ENCODE results near the gene SHROOM4. TPM values are rescaled to one million over a fixed set of nuclear protein-coding genes. Genes with fewer than 3 reads are reported as not detected.

The SHROOM4 gene
- total RNA-seq, 2 donors from 2014 or later: 1.6 to 2.6 TPM

GRCh38 chrX:50579955-50580354 is 234.0 kb downstream of the SHROOM4 start:
- Histone ChIP-seq H3K9me3 (no peaks in the 10 kb centered on the region), H3K4me3 (no peak overlapping the region), H3K4me1 (no peaks in the 10 kb centered on the region), H3K36me3 (replicated peaks in 1 of 2; ENCODE audit: insufficient read depth in 1 of 2, low read depth in 2 of 2) (no peaks in the 10 kb centered on the region), H3K27ac (no peak overlapping the region), H3K27me3 (no peaks in the 10 kb centered on the region)
- 0% methylated on average over 1 to 2 of the region's 2 CpGs for WGBS, 2 donors
- DNase-seq: peak; percentile 25 to 63 (median 47)
- TF ChIP-seq, protein P1, sequence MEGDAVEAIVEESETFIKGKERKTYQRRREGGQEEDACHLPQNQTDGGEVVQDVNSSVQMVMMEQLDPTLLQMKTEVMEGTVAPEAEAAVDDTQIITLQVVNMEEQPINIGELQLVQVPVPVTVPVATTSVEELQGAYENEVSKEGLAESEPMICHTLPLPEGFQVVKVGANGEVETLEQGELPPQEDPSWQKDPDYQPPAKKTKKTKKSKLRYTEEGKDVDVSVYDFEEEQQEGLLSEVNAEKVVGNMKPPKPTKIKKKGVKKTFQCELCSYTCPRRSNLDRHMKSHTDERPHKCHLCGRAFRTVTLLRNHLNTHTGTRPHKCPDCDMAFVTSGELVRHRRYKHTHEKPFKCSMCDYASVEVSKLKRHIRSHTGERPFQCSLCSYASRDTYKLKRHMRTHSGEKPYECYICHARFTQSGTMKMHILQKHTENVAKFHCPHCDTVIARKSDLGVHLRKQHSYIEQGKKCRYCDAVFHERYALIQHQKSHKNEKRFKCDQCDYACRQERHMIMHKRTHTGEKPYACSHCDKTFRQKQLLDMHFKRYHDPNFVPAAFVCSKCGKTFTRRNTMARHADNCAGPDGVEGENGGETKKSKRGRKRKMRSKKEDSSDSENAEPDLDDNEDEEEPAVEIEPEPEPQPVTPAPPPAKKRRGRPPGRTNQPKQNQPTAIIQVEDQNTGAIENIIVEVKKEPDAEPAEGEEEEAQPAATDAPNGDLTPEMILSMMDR (IDR thresholded peaks at IDR 0.05): peak in 6 of 7 experiments; percentile 29 to 68 (median 50)
- no peak for TF ChIP-seq POLR2A (IDR thresholded peaks at IDR 0.05)
- intact Hi-C loops (cut with DNase I): loop anchor here (10.0 kb wide), 1 partner anchor 665 kb away; no protein-coding TSS in a partner anchor
- no peak for ATAC-seq

DNA sequence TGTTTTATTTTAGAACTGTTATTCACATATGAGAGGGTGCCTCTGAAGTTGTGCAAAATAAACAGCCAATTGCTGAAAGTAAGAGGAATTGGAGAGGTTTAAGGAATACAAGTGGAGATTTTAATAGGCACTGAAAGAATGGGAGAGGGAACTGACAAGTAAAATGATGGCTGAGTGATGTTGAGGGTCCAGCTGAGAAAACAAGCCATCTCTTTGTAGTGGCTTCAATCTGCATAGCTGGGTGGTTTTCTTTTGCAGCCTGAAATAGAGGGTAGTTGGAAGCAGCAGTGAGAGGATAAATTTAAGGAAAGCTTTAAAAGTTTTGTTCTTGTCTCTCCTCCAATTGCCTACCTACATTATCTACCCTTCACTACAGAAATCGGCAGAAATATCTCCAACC is 236.7 kb downstream of the SHROOM4 start:
- no peak for TF ChIP-seq POLR2A (IDR thresholded peaks at IDR 0.05)
- TF ChIP-seq, protein P1 (IDR thresholded peaks at IDR 0.05): no peak
- DNase-seq (no peak), ATAC-seq (no peak)
- no peaks in the 10 kb centered on the region for H3K9me3 ChIP-seq
- no peaks in the 10 kb centered on the region for H3K4me1 ChIP-seq
- no peaks in the 10 kb centered on the region for H3K36me3 ChIP-seq (replicated peaks in 1 of 2; ENCODE audit: insufficient read depth in 1 of 2, low read depth in 2 of 2)
- no peak overlapping the region for H3K4me3 ChIP-seq
- WGBS, 2 donors: 40 to 67% methylated on average over 1 of the region's 1 CpG
- intact Hi-C loops (cut with DNase I): no loop called here
- H3K27me3 ChIP-seq: no peaks in the 10 kb centered on the region
- H3K27ac ChIP-seq: no peak overlapping the region

DNA sequence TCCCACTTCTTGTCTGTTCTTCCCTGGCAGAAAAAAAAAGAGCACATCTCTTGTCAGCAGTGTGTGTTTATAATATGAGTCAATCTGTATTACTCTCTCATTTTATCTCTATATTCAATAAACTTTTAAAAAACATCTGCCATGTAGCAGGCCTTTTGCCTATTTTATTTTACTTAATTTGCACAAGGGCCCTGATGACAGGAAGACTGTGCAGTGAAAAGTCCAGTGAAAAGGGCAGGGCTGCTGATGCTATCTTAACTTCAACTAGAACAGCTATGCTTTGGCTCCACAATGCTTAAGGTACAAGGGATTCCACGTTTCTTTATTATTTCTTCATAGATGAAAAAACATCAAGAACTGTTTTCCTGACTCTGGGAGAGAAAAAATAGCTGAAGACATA is 246.4 kb downstream of the SHROOM4 start:
- ATAC-seq: no peak
- no peak for TF ChIP-seq POLR2A (IDR thresholded peaks at IDR 0.05)
- TF ChIP-seq, protein P1 (IDR thresholded peaks at IDR 0.05): no peak
- H3K9me3 ChIP-seq: no peaks in the 10 kb centered on the region
- H3K4me3 ChIP-seq: no peak overlapping the region
- DNase-seq: no peak
- H3K4me1 ChIP-seq: no peaks in the 10 kb centered on the region
- WGBS, 2 donors: 45 to 46% methylated on average over 1 of the region's 1 CpG
- H3K27ac ChIP-seq: no peak overlapping the region
- no peaks in the 10 kb centered on the region for H3K27me3 ChIP-seq
- H3K36me3 ChIP-seq (replicated peaks in 1 of 2; ENCODE audit: insufficient read depth in 1 of 2, low read depth in 2 of 2): no peaks in the 10 kb centered on the region
- intact Hi-C loops (cut with DNase I): no loop called here

DNA sequence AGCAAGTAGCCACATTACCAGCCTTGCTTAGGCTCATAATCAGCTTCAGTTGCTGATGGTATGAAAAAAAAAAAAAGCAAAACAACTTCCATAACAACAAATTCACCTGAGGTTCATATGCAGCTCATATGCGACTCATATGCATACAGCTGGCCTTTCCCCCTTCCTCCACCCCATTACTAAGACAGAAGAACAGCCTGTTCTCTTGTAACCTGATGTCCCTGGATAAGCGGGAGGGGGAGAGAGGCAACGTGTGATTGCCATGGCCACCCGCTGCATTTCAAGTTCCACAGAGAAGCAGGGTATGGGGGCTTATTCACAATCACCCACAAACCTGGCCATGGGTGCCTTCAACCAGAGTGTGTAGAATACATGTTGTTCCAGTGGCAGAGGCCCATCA is 248.3 kb downstream of the SHROOM4 start:
- WGBS, 2 donors: 62 to 69% methylated on average over 4 of the region's 4 CpGs
- DNase-seq (no peak), ATAC-seq (no peak)
- no peak overlapping the region for H3K4me3 ChIP-seq
- H3K4me1 ChIP-seq: no peaks in the 10 kb centered on the region
- H3K27ac ChIP-seq: no peak overlapping the region
- intact Hi-C loops (cut with DNase I): no loop called here
- H3K27me3 ChIP-seq: no peaks in the 10 kb centered on the region
- TF ChIP-seq POLR2A (IDR thresholded peaks at IDR 0.05): no peak
- TF ChIP-seq, protein P1 (IDR thresholded peaks at IDR 0.05): no peak
- H3K9me3 ChIP-seq: no peaks in the 10 kb centered on the region
- H3K36me3 ChIP-seq (replicated peaks in 1 of 2; ENCODE audit: insufficient read depth in 1 of 2, low read depth in 2 of 2): no peaks in the 10 kb centered on the region

Small RNA genes within 50 kb of the gene (small RNA-seq; reads per million reads assigned to genes)
- gene RNU6-935P: not detected

Other genes starting within 250 kb of the SHROOM4 start
- not detected for gene BMP15, start 96.5 kb upstream of the SHROOM4 start, total RNA-seq

Data from body of pancreas (tissue), 4 donors.